HK-2 (cell line): Measurements from ENCODE around the gene KCNK10.

Experiments
- DNase-seq: peaks from one replicate; pipeline ENCODE4 v3.0.0-alpha.2; 2018; ENCODE audit not compliant: unreplicated experiment

Gene KCNK10

DNA sequence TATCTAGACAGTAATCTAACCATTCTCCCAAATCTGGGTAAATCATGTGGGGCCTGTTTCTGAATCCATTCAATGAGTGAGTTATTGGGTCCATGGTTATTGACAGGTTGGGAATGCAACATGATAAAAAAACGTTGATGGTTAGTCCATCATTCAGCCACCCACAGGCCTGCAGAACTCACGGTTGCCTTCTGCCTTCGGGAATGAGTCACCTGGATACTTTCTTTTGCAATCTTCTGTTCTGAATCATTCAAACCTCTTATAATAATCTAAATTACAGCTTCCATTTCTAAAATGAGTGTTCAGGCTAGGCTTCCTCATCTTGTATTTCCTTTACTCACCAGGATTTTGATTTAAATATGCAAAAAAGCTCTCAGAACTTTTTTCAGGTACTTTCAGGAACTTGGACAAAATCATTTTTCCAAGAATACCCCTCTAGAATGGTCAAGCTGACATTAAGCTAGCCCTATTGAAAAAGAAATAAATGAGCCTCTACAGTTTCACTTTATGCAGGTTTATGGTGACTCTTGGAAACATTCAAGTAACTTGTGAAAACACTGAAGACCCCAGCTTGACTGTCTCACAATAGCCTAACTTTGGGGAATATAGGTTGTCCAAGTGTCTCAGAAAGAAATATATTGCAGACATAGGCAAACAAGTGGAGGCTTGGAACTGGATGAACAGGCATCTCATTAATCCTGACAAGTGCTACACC is 94.4 kb downstream of the KCNK10 start:
- DNase-seq, result no peak

DNA sequence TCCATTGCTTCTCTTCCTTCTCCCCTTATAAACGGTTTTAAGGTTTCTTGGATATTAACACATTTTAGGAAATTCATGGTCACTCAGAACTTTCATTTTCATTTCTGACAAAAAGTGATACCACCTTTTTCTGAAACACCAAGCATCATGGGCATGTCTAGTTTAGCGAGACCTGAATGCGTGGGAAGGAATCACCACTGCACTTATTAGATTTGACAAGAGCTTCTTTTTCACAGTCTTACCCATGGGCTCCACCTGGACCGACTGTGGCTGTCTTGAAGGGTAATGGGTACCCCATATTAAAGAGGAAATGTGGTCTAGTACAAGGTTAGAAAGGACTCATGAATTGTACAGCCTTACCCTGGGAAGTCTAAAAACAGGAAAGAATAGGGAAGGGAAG is 95.4 kb downstream of the KCNK10 start:
- no peak for DNase-seq

DNA sequence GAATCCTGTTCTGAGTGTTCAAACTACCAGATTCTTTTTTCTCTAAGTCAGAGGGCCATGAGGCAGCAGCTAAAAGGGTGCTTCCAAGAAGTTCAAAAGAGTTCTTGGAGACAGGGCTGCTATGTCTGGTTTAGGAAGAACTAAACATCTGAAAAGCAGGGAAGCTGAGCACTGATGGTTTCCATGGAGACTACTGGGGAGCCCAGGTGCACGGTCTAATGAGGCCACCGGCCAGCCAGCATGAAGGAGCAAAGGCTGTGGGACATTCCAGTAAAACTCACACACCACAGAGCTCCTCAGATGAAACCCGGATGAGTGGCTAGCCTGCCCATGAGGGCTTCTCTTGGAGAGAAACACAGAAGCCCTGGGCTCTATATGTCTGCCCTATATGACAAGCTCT is 97.3 kb downstream of the KCNK10 start:
- no peak for DNase-seq

DNA sequence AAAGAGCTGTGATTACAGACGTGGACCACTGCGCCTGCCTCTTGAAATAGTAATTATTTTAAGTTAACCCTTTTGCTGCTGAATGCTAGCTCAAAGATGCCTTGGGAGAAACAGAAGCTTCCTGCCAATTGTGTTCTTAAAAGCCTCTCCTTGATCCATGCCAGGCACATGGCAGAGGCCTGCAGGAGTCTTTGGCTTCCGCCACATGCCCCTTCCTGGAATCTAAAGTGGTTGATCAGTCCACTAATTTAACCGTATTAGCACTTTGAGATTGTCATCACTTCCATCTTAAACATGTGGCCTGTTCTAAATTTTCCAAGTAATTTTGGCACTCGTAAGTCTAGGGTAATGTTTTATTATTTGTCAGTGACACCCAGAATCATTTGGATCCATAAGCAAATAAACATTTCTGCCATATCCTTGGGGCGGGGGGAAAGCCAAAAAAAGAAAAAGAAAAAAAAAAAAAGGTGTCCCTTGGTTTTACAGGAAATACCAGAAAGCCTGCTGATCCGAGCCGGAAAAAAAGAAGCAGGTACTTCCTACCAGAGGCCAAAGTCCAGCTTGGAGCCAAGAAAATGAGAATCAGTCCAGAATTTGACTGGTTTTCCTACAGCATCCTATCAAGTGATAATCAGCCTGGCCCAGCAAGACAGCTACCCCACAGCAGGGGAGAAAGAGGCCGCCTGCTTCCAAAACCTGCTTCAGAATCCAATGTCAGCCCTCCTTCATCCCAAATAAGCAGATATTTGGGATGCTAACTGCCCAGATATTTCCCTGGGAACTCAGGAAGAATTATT is 104.8 kb downstream of the KCNK10 start:
- no peak for DNase-seq

DNA sequence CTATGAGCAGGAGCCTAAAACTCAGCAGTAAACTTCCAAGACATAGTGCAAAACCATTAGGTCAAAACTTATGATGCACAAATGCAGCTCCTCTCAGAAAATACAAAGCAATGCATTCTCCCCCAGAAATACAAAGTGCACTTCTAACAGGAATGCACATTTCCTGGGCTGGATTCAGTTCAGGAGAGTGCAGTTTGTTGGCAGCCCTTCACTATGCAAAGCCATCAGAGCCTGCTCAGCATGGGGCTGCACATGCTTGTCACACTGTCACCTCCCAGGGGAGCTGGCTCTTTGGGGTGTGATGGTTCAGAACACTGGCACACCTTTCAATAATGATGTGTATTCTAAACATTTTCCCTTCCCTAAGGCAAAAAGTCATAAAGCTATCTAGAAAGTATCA is 110.4 kb downstream of the KCNK10 start:
- DNase-seq, result no peak

DNA sequence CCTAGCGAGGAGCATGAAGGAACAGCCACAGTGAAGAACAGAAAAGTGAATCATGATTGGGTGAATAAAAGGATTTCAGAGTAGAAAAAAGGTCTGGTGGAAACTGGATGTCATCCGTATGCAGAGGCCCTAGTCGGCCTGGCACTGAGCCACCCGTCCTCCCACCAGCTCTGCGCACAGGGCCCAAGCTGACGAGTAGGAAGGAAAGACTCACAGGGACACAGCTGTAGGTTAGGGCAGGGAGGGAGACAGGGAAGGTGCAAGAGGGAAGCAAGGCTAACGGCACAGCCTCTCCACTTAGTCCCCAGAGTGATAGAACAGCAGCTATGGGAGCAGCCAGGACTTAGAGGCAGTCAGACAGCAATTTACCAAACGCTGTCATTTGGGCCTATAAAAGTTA is 112.6 kb downstream of the KCNK10 start:
- no peak for DNase-seq

DNA sequence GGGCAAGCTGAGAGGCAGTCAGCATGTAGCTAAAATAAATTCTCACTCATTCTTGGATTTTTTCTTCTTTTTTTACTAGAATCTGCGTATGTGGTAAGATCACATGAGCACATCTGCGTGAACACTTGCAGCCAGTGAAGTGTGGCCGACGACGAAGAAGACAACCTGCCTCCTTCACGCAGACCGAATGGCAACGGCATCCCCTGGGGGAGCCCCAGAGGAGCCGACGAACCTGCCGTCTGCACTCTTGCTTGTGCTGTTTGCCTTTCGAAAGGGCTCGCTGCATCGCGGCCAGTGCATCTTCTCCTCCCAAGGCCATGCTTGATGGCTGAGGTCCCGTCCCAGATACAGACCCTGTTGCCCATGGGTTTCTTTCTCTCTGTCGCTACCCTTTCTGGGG is 113.8 kb downstream of the KCNK10 start:
- no peak for DNase-seq

DNA sequence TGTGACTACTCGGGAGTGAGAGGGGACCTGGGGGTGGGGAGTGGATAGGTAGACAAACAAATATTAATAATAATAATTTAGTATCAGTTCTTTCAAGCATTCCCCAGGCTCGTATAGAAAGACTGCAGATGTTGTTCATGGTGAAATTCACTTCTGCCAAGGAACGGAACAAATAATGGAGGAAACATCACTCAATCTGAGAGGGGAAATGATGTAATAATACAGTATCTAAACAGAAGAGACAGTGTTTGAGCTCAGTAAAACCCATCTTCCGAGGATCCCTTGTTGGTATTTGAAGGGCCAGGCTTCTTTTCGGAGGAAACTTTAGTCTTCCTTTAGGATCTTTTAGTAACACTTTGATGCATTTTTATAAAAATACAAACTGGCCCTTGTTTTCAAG is 114.2 kb downstream of the KCNK10 start:
- no peak for DNase-seq

DNA sequence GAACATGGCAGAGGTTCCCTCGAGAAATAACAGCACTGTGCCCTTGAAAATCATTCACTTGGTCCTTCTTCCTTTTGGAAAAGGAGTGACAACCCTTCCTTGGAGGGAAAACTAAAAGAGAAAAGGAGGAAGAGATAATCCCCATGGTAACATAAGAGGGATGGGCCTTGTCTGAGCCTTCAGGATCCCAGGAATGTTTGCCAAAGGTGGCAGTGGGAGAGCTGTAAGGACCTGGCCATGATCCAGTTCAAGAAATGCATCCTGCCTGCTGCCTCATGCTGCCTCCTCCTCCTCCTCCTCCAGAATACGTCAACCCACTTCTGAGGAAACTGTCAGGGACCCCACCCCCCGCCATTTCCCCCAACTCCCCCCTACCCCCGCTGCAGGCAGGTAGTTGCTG is 118.8 kb downstream of the KCNK10 start:
- DNase-seq, result no peak

DNA sequence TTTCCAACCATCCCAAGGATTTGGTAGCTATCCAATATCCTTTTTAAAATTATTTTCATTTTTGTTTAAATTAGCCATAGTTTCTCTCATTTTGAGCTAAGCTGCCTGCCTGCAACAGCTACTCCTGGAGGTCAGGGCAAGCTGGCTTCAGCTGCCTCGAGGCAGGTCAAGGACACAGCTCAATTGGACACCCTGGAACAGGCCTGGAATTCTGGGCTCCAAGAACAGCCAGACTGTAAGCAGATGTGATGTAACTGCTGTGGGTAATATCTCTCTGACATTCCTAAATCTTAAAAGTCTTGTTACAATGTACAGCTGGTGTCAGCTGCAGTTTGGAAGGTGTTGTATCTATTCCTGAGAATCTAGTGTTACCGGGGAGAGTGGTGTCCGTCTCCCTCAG is 119.8 kb downstream of the KCNK10 start:
- DNase-seq, result no peak

DNA sequence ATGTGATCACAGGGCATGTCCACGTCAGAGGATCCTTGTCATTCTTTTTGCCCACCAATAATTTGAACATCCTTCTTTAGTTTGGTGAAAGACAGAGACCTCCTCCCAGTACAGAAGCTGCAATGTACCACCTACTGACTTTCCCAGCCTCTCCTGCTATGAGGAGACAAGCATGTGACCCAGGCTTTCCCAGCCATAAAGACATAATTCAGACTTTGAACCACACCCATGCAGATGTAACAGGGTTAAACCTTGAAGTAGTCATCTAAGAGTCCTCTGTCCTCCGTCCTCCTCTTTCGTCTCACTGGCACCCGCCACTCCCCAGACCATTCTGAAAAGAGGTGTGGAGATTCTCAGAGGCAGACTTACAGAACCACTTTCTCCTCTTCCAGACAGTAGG is 120.8 kb downstream of the KCNK10 start:
- no peak for DNase-seq

DNA sequence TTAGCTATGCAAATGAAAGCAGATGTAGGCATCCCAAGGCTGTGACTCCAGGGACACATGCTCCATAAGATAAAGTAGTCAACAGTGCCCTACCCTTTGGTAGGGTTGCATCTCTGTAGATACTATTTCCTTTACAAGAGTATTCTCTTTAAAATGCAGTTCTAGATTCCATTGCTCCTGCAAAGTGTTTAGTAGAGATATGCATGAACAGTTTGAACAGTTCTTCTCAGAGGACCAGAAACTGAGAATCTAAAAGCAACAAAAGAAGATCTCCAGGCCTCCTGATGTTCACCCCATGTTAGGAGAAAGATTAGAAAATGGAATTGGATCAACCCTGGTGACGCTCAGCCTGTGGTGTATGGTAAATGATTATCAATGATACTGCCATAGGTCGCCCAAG is 121.2 kb downstream of the KCNK10 start:
- no peak for DNase-seq

DNA sequence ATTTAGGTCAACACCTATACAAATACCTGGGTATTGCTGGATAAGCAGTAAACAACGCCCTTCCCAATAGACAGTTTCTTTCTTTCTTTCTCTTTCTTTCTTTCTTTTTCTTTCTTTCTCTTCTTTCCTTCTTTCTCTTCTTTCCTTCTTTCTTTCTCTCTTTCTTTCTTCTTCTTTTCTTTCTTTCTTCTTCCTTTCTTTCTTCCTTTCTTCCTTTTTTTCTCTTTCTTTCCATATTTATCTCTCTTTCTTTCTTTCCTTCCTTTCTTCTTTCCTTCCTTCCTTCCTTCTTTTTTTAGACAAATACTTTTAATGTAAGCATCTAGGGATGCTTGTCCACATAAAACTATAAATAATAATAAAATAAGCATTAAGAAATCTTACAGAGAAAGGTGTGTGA is 123.2 kb downstream of the KCNK10 start:
- no peak for DNase-seq

DNA sequence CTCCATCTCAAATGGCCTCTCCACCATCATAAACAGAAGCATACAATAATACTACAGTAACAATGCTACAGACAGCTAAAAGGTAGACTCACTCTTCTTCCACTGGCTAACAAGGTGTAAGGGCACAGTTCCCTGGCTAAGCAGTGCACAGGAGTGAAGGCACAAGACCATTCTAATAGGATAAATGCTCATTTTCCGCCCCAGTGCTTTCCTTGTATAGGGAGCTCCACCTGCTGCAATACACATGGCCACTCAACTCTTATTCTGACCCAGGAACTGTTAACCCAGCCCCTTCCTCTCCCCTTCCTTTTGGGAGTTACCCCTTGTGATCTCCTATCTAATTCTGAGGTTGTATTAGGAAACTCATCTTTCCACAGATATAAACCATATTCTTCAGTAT is 124.6 kb downstream of the KCNK10 start:
- DNase-seq, result no peak

DNA sequence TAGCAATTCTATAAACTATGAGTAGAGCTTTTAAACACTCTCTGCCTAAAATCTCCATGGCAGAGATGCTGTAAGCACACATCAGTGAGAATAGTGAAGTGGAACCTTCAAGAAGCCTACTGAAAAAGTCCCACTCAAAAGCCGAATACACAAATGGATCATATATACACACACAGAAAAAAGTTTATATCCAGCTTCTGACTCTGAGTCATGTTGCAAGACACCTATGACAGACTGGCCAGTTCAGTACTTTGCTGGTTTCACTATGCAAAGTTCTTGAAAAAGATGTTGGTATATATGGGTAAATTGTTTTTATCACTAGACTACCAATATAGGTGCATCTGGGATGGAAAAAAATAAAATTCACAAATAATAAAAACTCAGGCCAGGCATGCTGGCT is 126.1 kb downstream of the KCNK10 start:
- no peak for DNase-seq

DNA sequence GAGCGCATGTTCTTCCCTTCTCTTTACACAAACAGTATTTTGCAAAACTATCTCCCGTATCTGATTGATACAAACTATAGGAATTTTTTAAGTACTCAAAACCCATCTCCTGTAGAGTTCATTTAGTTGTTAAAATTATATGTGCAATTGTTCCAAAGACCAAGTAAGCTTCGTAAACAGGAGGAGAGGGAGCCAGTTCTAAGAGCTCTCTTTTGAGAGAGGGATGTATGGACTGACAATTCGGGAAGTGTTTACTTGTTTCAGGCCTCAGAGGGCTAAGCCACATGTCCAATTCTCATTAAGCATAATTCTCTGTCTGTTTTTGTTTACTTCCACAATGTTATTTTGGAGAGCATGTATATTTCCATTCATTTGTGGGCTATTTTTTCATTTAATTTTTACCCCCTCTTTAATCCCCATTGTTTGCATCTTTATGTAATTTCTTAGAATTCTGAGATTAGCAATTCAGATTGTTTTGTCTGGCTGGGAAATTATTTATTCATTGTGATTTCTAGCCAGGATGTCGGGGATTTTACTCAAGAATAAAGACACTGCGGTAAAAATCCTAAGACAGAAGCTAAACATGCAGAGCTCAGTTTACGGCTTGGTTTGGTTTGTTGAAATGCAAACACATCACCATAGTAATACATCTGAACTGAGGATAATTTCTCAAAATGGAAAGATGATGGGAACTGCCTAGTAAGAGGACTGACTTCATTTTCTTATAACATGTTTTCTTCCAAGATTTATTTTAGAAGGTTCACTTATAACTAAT is 126.8 kb downstream of the KCNK10 start:
- no peak for DNase-seq

DNA sequence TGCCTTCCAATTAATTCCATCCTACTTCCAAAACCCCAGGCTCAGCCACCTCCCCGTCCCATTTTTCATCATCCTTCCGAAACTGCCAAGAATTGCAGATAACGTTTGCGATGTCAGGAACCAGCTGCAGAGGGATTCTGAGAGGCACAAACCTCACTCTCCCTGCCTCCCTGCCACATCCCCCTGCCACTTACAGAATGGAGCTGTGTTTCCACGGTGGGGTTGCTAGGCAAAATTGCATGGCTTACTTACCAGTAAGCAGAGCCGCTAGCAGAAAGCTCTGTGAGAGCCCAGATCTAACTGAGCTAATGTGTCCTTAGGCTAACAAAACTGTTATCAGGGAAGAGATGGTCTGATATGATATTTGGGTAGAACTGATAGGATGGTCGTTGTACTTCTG is 127.4 kb downstream of the KCNK10 start:
- no peak for DNase-seq

DNA sequence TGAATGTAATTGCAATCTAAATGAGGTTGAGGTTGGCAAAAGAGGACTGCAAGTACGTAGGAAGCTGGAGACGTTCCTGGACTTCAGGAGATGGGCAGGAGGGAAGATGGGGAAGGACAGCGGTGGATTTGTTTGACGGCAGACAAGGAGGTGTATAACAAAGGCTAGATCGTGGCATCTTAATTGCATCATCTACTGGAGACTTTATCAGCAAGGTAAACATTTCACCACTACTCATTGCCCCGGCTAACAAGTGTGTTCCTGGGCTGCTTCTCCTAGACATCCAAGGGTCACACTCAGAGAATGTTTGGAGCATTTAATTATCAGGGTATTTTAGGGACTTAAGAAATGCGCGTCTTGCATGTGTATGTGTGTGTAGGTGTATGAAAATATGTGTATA is 128.5 kb downstream of the KCNK10 start:
- no peak for DNase-seq

DNA sequence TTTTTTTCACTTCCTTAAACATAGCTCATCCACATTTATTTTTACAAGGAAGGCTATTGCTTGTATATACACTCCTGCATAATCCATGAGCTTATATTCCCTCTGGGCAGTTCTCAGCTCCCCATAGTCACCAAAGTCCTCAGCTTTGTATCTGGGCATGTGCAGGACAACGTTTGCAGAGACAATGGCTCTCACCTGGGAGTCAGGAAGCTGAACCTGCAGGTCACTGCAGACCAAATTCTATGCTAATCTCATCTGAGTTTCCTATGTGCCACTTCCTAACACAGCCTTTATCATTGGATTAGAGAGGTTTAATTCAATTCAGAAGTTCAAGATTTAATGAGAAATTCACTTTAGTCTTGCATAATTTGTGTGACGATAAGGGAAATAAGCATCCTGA is 131.5 kb downstream of the KCNK10 start:
- DNase-seq, result no peak

DNA sequence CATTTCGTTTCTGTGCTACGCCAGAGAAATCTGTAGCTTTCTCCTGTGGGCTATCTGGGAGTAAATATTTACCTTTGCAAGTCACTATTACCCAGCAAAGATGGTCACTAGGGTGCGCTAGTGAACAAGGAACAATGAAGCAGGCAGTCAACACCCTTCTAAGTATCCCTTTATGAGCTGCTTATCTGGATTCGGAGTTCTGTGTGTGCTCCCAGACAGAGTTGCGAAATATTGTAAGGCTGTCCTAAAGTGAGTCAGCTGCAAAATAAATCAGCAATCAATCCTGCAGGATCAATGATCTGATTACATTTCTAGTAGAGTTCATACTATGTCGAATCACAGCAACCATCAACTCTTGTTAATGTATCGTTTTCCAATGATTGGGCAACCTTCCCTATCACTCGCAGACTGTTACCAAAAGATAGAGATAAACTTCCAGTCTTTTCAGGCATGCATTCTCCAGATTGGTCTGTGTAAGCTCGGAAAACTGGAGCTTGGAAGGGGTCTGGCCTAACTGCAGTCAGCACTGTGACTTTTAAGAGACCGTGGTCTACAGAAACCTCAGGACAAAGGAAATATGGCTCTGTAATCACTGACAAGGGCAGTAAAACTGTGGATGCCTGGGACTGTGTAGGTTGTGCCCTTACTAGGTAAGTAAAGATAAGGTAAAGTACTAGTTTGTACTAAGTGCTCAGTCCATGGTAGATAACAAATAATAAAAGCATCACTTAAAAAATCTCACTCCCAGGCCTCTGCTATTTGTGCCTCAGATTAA is 133.5 kb downstream of the KCNK10 start:
- DNase-seq, result peak; percentile 52

DNA sequence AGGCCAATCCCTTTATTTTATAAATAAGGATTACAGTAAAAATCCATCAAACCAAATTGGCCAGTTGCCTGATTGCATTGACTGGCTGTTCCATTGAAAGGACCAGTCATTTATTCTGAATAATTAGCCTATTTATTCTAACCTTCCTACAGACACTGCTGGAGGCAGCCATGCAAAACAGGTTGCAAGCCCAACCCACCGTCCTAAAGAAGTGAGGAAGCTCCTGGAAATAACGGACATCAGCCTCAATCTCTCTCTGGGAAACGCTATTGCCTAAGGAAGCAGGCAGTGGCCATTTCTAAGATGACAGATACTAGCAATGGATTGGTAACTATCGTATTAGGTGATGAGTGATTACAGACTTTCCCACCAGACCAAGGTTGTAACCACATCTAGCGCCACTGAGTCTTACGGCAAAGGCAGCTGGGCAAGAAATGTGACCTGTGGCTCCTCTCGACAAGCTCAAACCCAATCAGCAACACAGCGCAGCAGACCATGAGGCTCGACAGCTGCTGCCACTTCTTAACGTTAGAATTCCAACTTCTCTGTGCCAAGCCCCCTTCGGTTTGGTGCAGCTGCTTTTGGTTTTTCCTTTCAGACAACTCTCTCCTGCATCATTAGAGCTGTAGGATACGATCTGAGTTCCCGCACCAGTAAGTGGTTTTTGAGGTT is 134.2 kb downstream of the KCNK10 start:
- DNase-seq, result peak; percentile 2
